Measurements from ENCODE around the gene FCN3. TPM values are rescaled to one million over a fixed set of nuclear protein-coding genes. Genes with fewer than 3 reads are reported as not detected.

Gene FCN3
- polyA plus RNA-seq, 1 experiment = not detected

GRCh38 chr1:27397110-27397509 is 22.5 kb upstream of the FCN3 start:
- no peaks in the 10 kb centered on the region for H3K36me3 ChIP-seq (ENCODE audit: control insufficient read depth, insufficient read depth, low read length)
- no peaks in the 10 kb centered on the region for H3K27me3 ChIP-seq (ENCODE audit: control insufficient read depth, insufficient read depth, low read length)
- ChIA-PET CTCF (interaction anchor here (0.6 to 11.9 kb wide), 19 partner anchors 8 to 353 kb away, joined by 3 to 353 read pairs (median 4); partner anchors contain the start of genes AHDC1 and MAP3K6), POLR2A (interaction anchor here (0.6 kb wide), 1 partner anchor 359 kb away, joined by 5 read pairs; no protein-coding TSS in a partner anchor)
- no peak for TF ChIP-seq CTCF (IDR thresholded peaks at IDR 0.05; ENCODE audit: insufficient read depth, low read depth, low read length)
- no peak for DNase-seq (ENCODE audit: low read depth)
- no peak overlapping the region for H3K4me3 ChIP-seq (ENCODE audit: low read depth, low read length)

- Histone ChIP-seq H3K27me3 (ENCODE audit: control insufficient read depth, insufficient read depth, low read length) (no peaks in the 10 kb centered on the region), H3K4me3 (ENCODE audit: low read depth, low read length) (no peak overlapping the region), H3K36me3 (ENCODE audit: control insufficient read depth, insufficient read depth, low read length) (no peaks in the 10 kb centered on the region)
- TF ChIP-seq CTCF (IDR thresholded peaks at IDR 0.05; ENCODE audit: insufficient read depth, low read depth, low read length) = peak; percentile 92
- no peak for DNase-seq (ENCODE audit: low read depth)
- ChIA-PET POLR2A (no interaction called here), CTCF (interaction anchor here (0.5 to 11.9 kb wide), 34 partner anchors 8 to 351 kb away, joined by 3 to 353 read pairs (median 5); partner anchors contain the start of genes AHDC1, MAP3K6 and SYTL1)
Observed at GRCh38 chr1:27395441-27396195, 21.0 kb upstream of the FCN3 start.

- ChIA-PET CTCF (interaction anchor here (0.6 to 11.9 kb wide), 35 partner anchors 7 to 959 kb away, joined by 3 to 353 read pairs (median 5); partner anchors contain the start of genes AHDC1, MAP3K6 and SYTL1), POLR2A (no interaction called here)
- no peak for DNase-seq (ENCODE audit: low read depth)
- no peak for TF ChIP-seq CTCF (IDR thresholded peaks at IDR 0.05; ENCODE audit: insufficient read depth, low read depth, low read length)
- Histone ChIP-seq H3K4me3 (ENCODE audit: low read depth, low read length) (no peak overlapping the region), H3K36me3 (ENCODE audit: control insufficient read depth, insufficient read depth, low read length) (no peaks in the 10 kb centered on the region), H3K27me3 (ENCODE audit: control insufficient read depth, insufficient read depth, low read length) (no peaks in the 10 kb centered on the region)
Observed at GRCh38 chr1:27394925-27395324, 20.3 kb upstream of the FCN3 start.

- POLR2A ChIA-PET = no interaction called here
- H3K4me3 ChIP-seq (ENCODE audit: low read depth, low read length) = no peak overlapping the region
- CTCF ChIA-PET = interaction anchor here (0.7 to 11.9 kb wide), 26 partner anchors 8 to 354 kb away, joined by 3 to 353 read pairs (median 8); partner anchors contain the start of genes AHDC1, MAP3K6 and SYTL1
- DNase-seq (ENCODE audit: low read depth) = no peak
- no peaks in the 10 kb centered on the region for H3K36me3 ChIP-seq (ENCODE audit: control insufficient read depth, insufficient read depth, low read length)
- no peak for TF ChIP-seq CTCF (IDR thresholded peaks at IDR 0.05; ENCODE audit: insufficient read depth, low read depth, low read length)
- no peaks in the 10 kb centered on the region for H3K27me3 ChIP-seq (ENCODE audit: control insufficient read depth, insufficient read depth, low read length)
Observed at GRCh38 chr1:27394282-27394658, 19.6 kb upstream of the FCN3 start.

GRCh38 chr1:27393641-27394281 is 19.1 kb upstream of the FCN3 start:
- Histone ChIP-seq H3K27me3 (ENCODE audit: control insufficient read depth, insufficient read depth, low read length) (no peaks in the 10 kb centered on the region), H3K36me3 (ENCODE audit: control insufficient read depth, insufficient read depth, low read length) (no peaks in the 10 kb centered on the region), H3K4me3 (ENCODE audit: low read depth, low read length) (no peak overlapping the region)
- ChIA-PET CTCF (interaction anchor here (0.9 to 11.9 kb wide), 12 partner anchors 8 to 350 kb away, joined by 3 to 353 read pairs (median 11); partner anchors contain the start of gene AHDC1), POLR2A (no interaction called here)
- no peak for TF ChIP-seq CTCF (IDR thresholded peaks at IDR 0.05; ENCODE audit: insufficient read depth, low read depth, low read length)
- DNase-seq (ENCODE audit: low read depth) = no peak
